22Rv1 (cell line): Measurements from ENCODE around the gene ARMC8.

ENCODE experiments used
- ZFX ChIP-seq: fragments of 450-650 bp; IDR thresholded peaks from 2 replicates; pipeline ENCODE4 v1.6.1; 2017; ENCODE audit warnings: antibody characterized with exemption, borderline replicate concordance
- TF ChIP-seq, protein P1 (sequence below): fragments of 450-650 bp; IDR thresholded peaks from 2 replicates; pipeline ENCODE4 v1.5.1; 2017; ENCODE audit warnings: mild to moderate bottlenecking

DNA sequence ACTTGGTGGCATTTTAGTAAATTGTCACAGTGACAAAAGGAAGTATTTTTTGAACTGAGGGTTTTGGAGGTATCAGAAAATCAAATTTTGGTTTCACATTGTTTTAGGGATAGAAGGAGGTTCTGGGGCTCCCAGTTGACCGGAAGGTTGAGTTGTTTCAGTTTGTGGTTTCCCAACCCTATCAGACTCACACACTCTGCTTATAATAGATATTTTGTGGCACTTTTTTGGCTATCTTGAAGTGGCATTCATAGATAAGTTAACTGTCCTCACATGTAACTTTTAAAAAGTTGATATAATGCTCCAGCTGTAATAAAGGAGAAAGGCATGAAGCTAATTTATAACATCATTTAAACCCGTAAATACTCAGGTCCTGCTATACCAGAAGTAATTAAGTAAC, 12.8 kb downstream of the ARMC8 start:
- TF ChIP-seq, protein P1, sequence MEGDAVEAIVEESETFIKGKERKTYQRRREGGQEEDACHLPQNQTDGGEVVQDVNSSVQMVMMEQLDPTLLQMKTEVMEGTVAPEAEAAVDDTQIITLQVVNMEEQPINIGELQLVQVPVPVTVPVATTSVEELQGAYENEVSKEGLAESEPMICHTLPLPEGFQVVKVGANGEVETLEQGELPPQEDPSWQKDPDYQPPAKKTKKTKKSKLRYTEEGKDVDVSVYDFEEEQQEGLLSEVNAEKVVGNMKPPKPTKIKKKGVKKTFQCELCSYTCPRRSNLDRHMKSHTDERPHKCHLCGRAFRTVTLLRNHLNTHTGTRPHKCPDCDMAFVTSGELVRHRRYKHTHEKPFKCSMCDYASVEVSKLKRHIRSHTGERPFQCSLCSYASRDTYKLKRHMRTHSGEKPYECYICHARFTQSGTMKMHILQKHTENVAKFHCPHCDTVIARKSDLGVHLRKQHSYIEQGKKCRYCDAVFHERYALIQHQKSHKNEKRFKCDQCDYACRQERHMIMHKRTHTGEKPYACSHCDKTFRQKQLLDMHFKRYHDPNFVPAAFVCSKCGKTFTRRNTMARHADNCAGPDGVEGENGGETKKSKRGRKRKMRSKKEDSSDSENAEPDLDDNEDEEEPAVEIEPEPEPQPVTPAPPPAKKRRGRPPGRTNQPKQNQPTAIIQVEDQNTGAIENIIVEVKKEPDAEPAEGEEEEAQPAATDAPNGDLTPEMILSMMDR, result no peak
- TF ChIP-seq ZFX, result no peak
